ENCODE results near the gene PAPPA2. TPM values are rescaled to one million over a fixed set of nuclear protein-coding genes. Genes with fewer than 3 reads are reported as not detected.

Gene PAPPA2
- total RNA-seq, 4 donors from 2014 or later = 0.55 to 3.3 (median 2.2) TPM; not detected in 1

GRCh38 chr1:176852124-176852523 lies 389.1 kb downstream of the PAPPA2 start:
- no peak for TF ChIP-seq EP300 (IDR thresholded peaks at IDR 0.05; ENCODE audit: low read depth)
- no peak for TF ChIP-seq POLR2A (IDR thresholded peaks at IDR 0.05)
- TF ChIP-seq, protein P1, sequence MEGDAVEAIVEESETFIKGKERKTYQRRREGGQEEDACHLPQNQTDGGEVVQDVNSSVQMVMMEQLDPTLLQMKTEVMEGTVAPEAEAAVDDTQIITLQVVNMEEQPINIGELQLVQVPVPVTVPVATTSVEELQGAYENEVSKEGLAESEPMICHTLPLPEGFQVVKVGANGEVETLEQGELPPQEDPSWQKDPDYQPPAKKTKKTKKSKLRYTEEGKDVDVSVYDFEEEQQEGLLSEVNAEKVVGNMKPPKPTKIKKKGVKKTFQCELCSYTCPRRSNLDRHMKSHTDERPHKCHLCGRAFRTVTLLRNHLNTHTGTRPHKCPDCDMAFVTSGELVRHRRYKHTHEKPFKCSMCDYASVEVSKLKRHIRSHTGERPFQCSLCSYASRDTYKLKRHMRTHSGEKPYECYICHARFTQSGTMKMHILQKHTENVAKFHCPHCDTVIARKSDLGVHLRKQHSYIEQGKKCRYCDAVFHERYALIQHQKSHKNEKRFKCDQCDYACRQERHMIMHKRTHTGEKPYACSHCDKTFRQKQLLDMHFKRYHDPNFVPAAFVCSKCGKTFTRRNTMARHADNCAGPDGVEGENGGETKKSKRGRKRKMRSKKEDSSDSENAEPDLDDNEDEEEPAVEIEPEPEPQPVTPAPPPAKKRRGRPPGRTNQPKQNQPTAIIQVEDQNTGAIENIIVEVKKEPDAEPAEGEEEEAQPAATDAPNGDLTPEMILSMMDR (IDR thresholded peaks at IDR 0.05) = no peak
- TF ChIP-seq POLR2AphosphoS5 (IDR thresholded peaks at IDR 0.05) = no peak
- Histone ChIP-seq H3K4me3 (no peak overlapping the region), H3K4me1 (no peaks in the 10 kb centered on the region), H3K27ac (no peak overlapping the region), H3K36me3 (no peaks in the 10 kb centered on the region), H3K9me3 (no peaks in the 10 kb centered on the region), H3K27me3 (no peaks in the 10 kb centered on the region)
- intact Hi-C loops (cut with DNase I; ENCODE audit: low total_unique reads) (no loop called here), in situ Hi-C loops (cut with MboI; ENCODE audit: low pct_ligation_motif_present in 1 of 4, low pct_unique_long_range_greater_than_20kb in 1 of 4, low sequenced_read_pairs in 3 of 4) (loop anchor here in 1 of 4 donors (25.0 kb wide), 1 partner anchor 290 kb away; no protein-coding TSS in a partner anchor)
- DNase-seq = no peak
- WGBS, 2 donors (ENCODE audit: low coverage in 1 of 2) = 81 to 83% methylated on average over 1 to 3 of the region's 3 CpGs

GRCh38 chr1:176853503-176853902 lies 390.5 kb downstream of the PAPPA2 start:
- intact Hi-C loops (cut with DNase I; ENCODE audit: low total_unique reads) = no loop called here
- 66 to 100% methylated on average over 1 to 3 of the region's 3 CpGs for WGBS, 2 donors (ENCODE audit: low coverage in 1 of 2)
- no peak for TF ChIP-seq POLR2AphosphoS5 (IDR thresholded peaks at IDR 0.05)
- TF ChIP-seq POLR2A (IDR thresholded peaks at IDR 0.05) = no peak
- TF ChIP-seq EP300 (IDR thresholded peaks at IDR 0.05; ENCODE audit: low read depth) = no peak
- TF ChIP-seq, protein P1 (IDR thresholded peaks at IDR 0.05) = no peak

DNA sequence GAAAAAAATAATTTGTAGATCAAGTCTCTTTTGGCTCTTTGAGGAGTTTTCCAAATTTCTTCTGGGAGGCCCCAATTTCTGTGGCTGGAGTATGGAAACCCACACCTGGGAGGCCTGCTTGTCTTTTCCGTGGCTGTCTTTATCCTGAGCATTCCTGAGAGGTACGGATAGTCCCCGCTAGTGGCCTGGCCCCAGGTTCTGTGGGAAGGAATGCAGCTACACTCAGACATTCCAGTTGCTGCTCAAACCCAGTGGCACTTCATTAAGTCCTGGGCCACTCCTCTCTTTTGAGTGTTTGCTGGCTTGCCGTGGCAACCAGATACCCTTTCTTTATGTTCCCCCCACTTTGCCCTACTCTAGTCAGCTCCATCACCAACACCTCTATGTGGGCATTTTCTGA lies 391.1 kb downstream of the PAPPA2 start:
- Histone ChIP-seq H3K4me3 (no peak overlapping the region), H3K27me3 (no peaks in the 10 kb centered on the region), H3K36me3 (no peaks in the 10 kb centered on the region), H3K9me3 (no peaks in the 10 kb centered on the region), H3K27ac (no peak overlapping the region), H3K4me1 (no peaks in the 10 kb centered on the region)
- 83% methylated on average over 4 of the region's 4 CpGs; no CpG with 5 or more reads in 1 of the 2 donors for WGBS, 2 donors (ENCODE audit: low coverage in 1 of 2)
- TF ChIP-seq POLR2A (IDR thresholded peaks at IDR 0.05) (no peak), EP300 (IDR thresholded peaks at IDR 0.05; ENCODE audit: low read depth) (no peak), POLR2AphosphoS5 (IDR thresholded peaks at IDR 0.05) (no peak)
- TF ChIP-seq, protein P1 (IDR thresholded peaks at IDR 0.05) = no peak
- in situ Hi-C loops (cut with MboI; ENCODE audit: low pct_ligation_motif_present in 1 of 4, low pct_unique_long_range_greater_than_20kb in 1 of 4, low sequenced_read_pairs in 3 of 4) = loop anchor here in 1 of 4 donors (25.0 kb wide), 1 partner anchor 292 kb away; no protein-coding TSS in a partner anchor
- intact Hi-C loops (cut with DNase I; ENCODE audit: low total_unique reads) = no loop called here
- no peak for DNase-seq

More at GRCh38 chr1:176853503-176853902, 390.5 kb downstream of the PAPPA2 start:
- no peaks in the 10 kb centered on the region for H3K4me1 ChIP-seq
- no peaks in the 10 kb centered on the region for H3K9me3 ChIP-seq
- no peak overlapping the region for H3K4me3 ChIP-seq
- no peaks in the 10 kb centered on the region for H3K36me3 ChIP-seq
- H3K27ac ChIP-seq = no peak overlapping the region
- in situ Hi-C loops (cut with MboI; ENCODE audit: low pct_ligation_motif_present in 1 of 4, low pct_unique_long_range_greater_than_20kb in 1 of 4, low sequenced_read_pairs in 3 of 4) = loop anchor here in 1 of 4 donors (25.0 kb wide), 1 partner anchor 291 kb away; no protein-coding TSS in a partner anchor
- DNase-seq = no peak
- no peaks in the 10 kb centered on the region for H3K27me3 ChIP-seq

DNA sequence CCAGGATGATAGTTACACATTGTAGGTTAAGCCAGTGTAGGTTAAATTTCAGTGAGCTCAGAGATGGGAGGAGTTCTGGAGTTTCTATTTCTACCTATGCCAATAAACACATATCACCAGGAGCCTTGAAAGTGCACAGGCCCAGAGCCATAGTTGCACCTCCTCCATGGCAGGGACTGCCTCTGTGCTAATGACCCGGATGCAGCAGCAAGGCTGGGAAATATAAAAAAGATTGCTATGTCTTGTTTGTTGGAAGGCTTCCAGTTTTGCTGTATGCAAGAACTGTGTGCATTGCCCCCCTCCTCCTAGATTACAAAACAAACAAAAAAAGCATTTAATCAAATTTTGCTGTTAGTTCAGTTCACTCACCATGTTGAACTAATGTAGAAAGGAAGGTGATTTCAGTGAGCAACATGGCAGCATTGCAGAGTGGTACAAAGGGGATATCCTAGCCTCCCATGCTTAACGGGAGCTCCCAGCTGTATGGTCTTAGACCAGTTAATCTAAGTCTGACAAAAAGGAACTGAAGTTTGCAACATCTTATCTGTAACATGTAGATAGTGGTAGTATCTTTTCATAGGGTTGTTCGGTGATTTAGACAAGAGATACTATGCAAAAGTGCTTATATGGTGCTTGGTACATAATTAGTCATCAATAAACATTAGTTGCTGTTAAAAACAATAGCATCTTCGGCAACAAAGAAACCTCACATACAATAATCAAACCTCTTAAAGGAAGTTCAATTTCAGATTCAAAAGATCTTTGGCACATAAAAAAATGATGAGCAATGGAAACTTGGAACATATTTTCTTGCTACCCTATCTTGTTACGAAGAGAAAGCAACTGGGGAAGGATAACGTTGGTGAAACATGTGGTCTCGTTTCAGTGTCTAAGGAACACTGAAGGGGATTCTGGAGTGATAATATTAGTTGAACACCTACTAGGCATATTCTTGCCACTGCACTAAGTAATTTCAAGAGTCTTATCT lies 392.1 kb downstream of the PAPPA2 start:
- no peaks in the 10 kb centered on the region for H3K4me1 ChIP-seq
- intact Hi-C loops (cut with DNase I; ENCODE audit: low total_unique reads) = loop anchor here (5.0 kb wide), 1 partner anchor 158 kb away; no protein-coding TSS in a partner anchor
- H3K36me3 ChIP-seq = no peaks in the 10 kb centered on the region
- no peak overlapping the region for H3K27ac ChIP-seq
- in situ Hi-C loops (cut with MboI; ENCODE audit: low pct_ligation_motif_present in 1 of 4, low pct_unique_long_range_greater_than_20kb in 1 of 4, low sequenced_read_pairs in 3 of 4) = loop anchor here in 1 of 4 donors (25.0 kb wide), 1 partner anchor 293 kb away; no protein-coding TSS in a partner anchor
- DNase-seq = no peak
- no peak overlapping the region for H3K4me3 ChIP-seq
- 76 to 83% methylated on average over 2 to 7 of the region's 7 CpGs for WGBS, 2 donors (ENCODE audit: low coverage in 1 of 2)
- no peaks in the 10 kb centered on the region for H3K27me3 ChIP-seq
- H3K9me3 ChIP-seq = no peaks in the 10 kb centered on the region
- TF ChIP-seq, protein P1 (IDR thresholded peaks at IDR 0.05) = no peak
- TF ChIP-seq POLR2AphosphoS5 (IDR thresholded peaks at IDR 0.05) (no peak), EP300 (IDR thresholded peaks at IDR 0.05; ENCODE audit: low read depth) (no peak), POLR2A (IDR thresholded peaks at IDR 0.05) (no peak)

All from transverse colon (tissue), 4 donors.